Esophagus squamous epithelium (tissue), 5 donors: ENCODE data around the gene LRP1. TPM values are rescaled to one million over a fixed set of nuclear protein-coding genes. Genes with fewer than 3 reads are reported as not detected.
A peak's percentile ranks its signal among the peaks of the same experiment; 100 is the strongest.

Source experiments
- DNase-seq: peaks from one replicate; lab custom pipeline; 2025; lab: John Stamatoyannopoulos, UW
- H3K27ac ChIP-seq, 4 donors: fragments of 200-600 bp; sonication (generic); one replicate each; pipeline ENCODE4 v1.5.1; 2016 to 2019; ENCODE audit warnings: mild to moderate bottlenecking in 1 of 4
- H3K27me3 ChIP-seq, 4 donors: fragments of 200-600 bp; sonication (generic); 1 replicate in 3 of 4; 2 replicates in 1 of 4; pipeline versions ENCODE4 v1.5.1 to v1.6.0; 2017 to 2021; ENCODE audit warnings: antibody characterized with exemption in 1 of 4
- H3K36me3 ChIP-seq, 3 donors: fragments of 200-600 bp; sonication (generic); one replicate each; pipeline ENCODE4 v1.5.1; 2016 to 2019
- H3K4me1 ChIP-seq, 3 donors: fragments of 200-600 bp; sonication (generic); one replicate each; pipeline ENCODE4 v1.5.1; 2017 to 2019
- H3K4me3 ChIP-seq, 4 donors: fragments of 200-600 bp; sonication (generic); 1 replicate in 3 of 4; 2 replicates in 1 of 4; pipeline ENCODE4 v1.5.1; 2016 to 2019; ENCODE audit warnings: mild to moderate bottlenecking in 2 of 4, moderate library complexity in 1 of 4
- H3K9me3 ChIP-seq, 3 donors: fragments of 200-600 bp; sonication (generic); one replicate each; pipeline ENCODE4 v1.5.1; 2016 to 2019
- POLR2A ChIP-seq, 4 donors: fragments of 450-650 bp; IDR thresholded peaks; one replicate each; pipeline ENCODE4 v1.6.1; 2017; ENCODE audit warnings: antibody characterized with exemption in 4 of 4, mild to moderate bottlenecking in 4 of 4, moderate library complexity in 3 of 4
- WGBS, 2 donors: methylation state at CpG; one replicate each; pipeline ENCODE4 v1.1.5; 2018; 5-methylcytosine and 5-hydroxymethylcytosine counted together
- intact Hi-C: fragments of 100-400 bp; cut with DNase I; formaldehyde crosslinking; loops from one replicate; pipeline ENCODE4 v1.15.0; 2022
- total RNA-seq, 4 donors: library from RNA; depleted of rRNA; stranded (reverse); fragments of >200 nt; gene quantifications; one replicate each; pipeline ENCODE4 v1.1.0, GENCODE V29; 2016
- TF ChIP-seq, protein P1 (sequence below), 6 experiments: fragments of 450-650 bp in 4 of 6; fragments of 200-600 bp in 2 of 6; sonication (generic) in 2 of 6; IDR thresholded peaks; one replicate each; pipeline ENCODE4 v1.5.1; 2016 to 2019; ENCODE audit warnings: antibody characterized with exemption in 6 of 6, mild to moderate bottlenecking in 4 of 6, moderate library complexity in 4 of 6
- donor health status: DM: yes; HTN: yes; CAD: no.

Gene LRP1
- total RNA-seq, 4 donors from 2014 or later = 60.8 to 147 (median 81.9) TPM

DNA sequence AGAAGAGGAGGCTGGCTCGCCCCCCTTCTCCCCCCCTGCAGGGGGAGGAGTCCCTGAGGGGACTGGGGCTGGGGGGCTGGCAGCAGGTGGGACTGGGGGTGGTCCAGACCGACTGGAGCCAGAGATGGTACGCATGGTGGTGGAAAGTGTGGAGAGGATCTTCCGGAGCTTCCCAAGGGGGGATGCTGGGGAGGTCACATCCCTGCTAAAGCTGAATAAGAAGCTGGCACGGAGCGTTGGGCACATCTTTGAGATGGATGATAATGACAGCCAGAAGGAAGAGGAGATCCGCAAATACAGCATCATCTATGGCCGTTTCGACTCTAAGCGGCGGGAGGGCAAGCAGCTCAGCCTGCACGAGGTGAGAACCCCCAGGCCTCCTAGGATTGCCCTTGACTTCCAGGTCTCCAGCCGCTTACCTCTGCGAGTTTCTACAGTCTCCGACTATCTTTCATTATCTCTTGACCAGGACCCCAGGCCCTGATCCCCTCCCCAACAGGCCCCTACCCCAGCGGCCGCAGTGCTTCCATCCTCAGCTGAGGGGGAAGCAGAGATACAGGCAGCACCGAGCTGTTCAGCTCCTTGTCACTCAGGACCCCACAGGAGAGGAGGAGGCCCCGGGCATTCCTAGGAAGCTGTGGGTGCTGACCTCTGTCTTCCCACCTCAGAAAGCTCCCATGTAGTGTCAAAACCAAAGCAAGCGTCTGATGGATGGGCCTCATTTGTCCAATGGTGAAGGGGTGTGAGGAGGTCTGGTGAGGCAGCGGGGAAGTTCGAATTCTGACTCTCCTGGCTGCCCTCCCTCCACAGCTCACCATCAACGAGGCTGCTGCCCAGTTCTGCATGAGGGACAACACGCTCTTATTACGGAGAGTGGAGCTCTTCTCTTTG, 36.4 kb upstream of the LRP1 start:
- 70 to 76% methylated on average over 13 to 20 of the region's 25 CpGs for WGBS, 2 donors
- Histone ChIP-seq H3K27ac (peak overlapping the region; percentile 88 to 100 (median 98)), H3K36me3 (peaks cover 9 to 56% (median 26%) of the 10 kb centered on the region in 3 donors), H3K27me3 (no peaks in the 10 kb centered on the region), H3K4me3 (peak overlapping the region in 2 of 4 donors; percentile 85 to 93), H3K9me3 (no peaks in the 10 kb centered on the region), H3K4me1 (peaks cover 54 to 89% (median 65%) of the 10 kb centered on the region in 3 donors)
- no peak for DNase-seq
- no peak for TF ChIP-seq POLR2A (IDR thresholded peaks at IDR 0.05)
- TF ChIP-seq, protein P1, sequence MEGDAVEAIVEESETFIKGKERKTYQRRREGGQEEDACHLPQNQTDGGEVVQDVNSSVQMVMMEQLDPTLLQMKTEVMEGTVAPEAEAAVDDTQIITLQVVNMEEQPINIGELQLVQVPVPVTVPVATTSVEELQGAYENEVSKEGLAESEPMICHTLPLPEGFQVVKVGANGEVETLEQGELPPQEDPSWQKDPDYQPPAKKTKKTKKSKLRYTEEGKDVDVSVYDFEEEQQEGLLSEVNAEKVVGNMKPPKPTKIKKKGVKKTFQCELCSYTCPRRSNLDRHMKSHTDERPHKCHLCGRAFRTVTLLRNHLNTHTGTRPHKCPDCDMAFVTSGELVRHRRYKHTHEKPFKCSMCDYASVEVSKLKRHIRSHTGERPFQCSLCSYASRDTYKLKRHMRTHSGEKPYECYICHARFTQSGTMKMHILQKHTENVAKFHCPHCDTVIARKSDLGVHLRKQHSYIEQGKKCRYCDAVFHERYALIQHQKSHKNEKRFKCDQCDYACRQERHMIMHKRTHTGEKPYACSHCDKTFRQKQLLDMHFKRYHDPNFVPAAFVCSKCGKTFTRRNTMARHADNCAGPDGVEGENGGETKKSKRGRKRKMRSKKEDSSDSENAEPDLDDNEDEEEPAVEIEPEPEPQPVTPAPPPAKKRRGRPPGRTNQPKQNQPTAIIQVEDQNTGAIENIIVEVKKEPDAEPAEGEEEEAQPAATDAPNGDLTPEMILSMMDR (IDR thresholded peaks at IDR 0.05) = no peak
- intact Hi-C loops = no loop called here

DNA sequence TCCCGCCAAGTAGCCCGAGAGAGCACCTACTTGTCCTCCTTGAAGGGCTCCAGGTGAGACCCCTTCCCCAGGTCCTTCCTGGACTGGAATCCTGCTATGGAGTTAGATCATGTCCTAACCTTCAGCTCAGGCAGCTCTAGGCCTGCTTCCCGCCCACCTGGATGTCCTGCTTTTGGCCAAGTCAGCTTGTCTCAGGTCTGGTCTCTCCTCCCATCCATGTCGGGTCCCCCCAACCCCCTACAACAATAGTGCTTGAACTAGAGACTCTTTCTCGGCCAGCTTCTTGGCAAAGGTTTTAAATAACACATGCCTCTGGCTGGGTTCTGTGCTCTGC, 35.8 kb upstream of the LRP1 start:
- no peaks in the 10 kb centered on the region for H3K9me3 ChIP-seq
- intact Hi-C loops = no loop called here
- H3K36me3 ChIP-seq = peaks cover 15 to 62% (median 28%) of the 10 kb centered on the region in 3 donors
- H3K4me1 ChIP-seq = peaks cover 54 to 89% (median 66%) of the 10 kb centered on the region in 3 donors
- H3K4me3 ChIP-seq = peak overlapping the region in 1 of 4 donors; percentile 1
- peak overlapping the region in 3 of 4 donors; percentile 97 to 100 (median 98) for H3K27ac ChIP-seq
- 55 to 57% methylated on average over 4 to 5 of the region's 5 CpGs for WGBS, 2 donors
- TF ChIP-seq, protein P1 (IDR thresholded peaks at IDR 0.05) = no peak
- TF ChIP-seq POLR2A (IDR thresholded peaks at IDR 0.05) = no peak
- H3K27me3 ChIP-seq = no peaks in the 10 kb centered on the region
- no peak for DNase-seq

DNA sequence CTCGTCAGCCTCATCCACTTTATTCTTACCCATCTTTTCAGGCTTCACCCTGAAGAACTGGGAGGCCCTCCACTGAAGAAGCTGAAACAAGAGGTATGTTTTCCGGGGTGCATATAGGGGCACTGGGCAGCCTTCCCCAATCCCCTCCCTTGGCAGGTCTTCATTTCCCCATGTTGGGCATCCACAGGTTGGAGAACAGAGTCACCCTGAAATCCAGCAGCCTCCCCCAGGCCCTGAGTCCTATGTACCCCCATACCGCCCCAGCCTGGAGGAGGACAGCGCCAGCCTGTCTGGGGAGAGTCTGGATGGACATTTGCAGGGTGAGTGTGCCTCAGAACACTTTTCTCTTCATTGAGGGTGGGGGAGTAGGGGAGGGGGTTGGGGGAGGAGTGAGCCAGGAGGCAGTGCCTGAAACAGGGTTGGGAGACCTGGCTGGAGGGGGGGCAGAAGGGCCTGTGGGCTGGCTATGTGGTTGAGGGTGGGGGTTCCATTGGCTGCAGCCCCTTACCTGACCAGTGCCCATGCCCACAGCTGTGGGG, 35.3 kb upstream of the LRP1 start:
- WGBS, 2 donors = 33 to 39% methylated on average over 2 of the region's 4 CpGs
- H3K4me1 ChIP-seq = peaks cover 50 to 89% (median 66%) of the 10 kb centered on the region in 3 donors
- intact Hi-C loops = no loop called here
- no peaks in the 10 kb centered on the region for H3K9me3 ChIP-seq
- H3K27ac ChIP-seq = peak overlapping the region; percentile 76 to 100 (median 98)
- H3K27me3 ChIP-seq = no peaks in the 10 kb centered on the region
- peak overlapping the region in 1 of 4 donors; percentile 38 for H3K4me3 ChIP-seq
- H3K36me3 ChIP-seq = peaks cover 19 to 67% (median 28%) of the 10 kb centered on the region in 3 donors
- no peak for DNase-seq
- TF ChIP-seq, protein P1 (IDR thresholded peaks at IDR 0.05) = no peak
- no peak for TF ChIP-seq POLR2A (IDR thresholded peaks at IDR 0.05)

DNA sequence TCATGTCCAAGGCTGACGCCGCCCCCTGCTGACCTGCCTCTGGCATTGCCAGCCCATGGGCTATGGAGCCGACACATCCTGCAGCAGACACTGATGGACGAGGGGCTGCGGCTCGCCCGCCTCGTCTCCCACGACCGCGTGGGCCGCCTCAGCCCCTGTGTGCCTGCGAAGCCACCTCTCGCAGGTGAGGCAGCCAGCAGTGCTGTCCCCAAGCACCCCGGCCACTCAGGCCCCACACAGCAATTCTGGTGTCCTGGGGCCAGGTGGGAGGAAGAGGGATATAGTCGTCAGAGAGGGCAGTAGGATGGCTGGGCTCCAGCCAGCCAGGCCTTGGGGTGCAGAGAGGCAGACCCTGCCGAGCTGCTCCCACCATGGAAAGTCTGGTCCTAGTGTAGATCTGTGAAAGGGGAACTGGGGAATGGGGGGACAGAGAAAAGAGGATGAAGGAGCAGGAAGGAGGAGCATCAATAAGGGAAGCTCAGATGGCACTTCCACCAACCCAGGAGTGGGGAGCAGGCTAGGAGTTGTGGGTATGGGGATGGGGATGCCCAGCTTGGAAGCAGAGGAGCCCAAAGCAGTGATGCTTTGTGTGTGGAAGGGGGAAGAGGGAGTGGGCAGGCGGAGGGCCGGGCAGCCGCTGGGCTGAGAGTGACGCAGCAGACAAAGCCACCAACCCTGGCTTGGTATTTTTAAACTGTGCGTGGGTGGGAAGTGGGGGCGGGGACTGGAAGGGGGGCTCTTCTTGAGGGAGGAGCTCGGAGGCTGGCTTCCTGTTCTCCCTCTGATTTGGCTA, 34.7 kb upstream of the LRP1 start:
- Histone ChIP-seq H3K4me3 (peak overlapping the region in 2 of 4 donors; percentile 6 to 38), H3K27me3 (no peaks in the 10 kb centered on the region), H3K27ac (peak overlapping the region; percentile 76 to 100 (median 98)), H3K9me3 (no peaks in the 10 kb centered on the region), H3K36me3 (peaks cover 19 to 74% (median 34%) of the 10 kb centered on the region in 3 donors), H3K4me1 (peaks cover 49 to 90% (median 66%) of the 10 kb centered on the region in 3 donors)
- no peak for TF ChIP-seq POLR2A (IDR thresholded peaks at IDR 0.05)
- TF ChIP-seq, protein P1 (IDR thresholded peaks at IDR 0.05) = peak in 5 of 6 experiments; percentile 19 to 47 (median 32)
- DNase-seq = no peak
- intact Hi-C loops = no loop called here
- 4 to 8% methylated on average over 9 of the region's 24 CpGs for WGBS, 2 donors
